HG03159 (cell line): ENCODE data around the gene PPP1R1B.
"Not testable (repeated sequence)": the region's sequence is repeated elsewhere in the genome, so short reads cannot be mapped to it uniquely, and the experiment has no call there.

Source experiments
- ATAC-seq: cut with Tn5 transposase; IDR thresholded peaks from one replicate; pipeline ENCODE4 v1.9.1; 2021; ENCODE audit warnings: mild to moderate bottlenecking, moderate library complexity; ENCODE audit not compliant: unreplicated experiment

Gene PPP1R1B

DNA sequence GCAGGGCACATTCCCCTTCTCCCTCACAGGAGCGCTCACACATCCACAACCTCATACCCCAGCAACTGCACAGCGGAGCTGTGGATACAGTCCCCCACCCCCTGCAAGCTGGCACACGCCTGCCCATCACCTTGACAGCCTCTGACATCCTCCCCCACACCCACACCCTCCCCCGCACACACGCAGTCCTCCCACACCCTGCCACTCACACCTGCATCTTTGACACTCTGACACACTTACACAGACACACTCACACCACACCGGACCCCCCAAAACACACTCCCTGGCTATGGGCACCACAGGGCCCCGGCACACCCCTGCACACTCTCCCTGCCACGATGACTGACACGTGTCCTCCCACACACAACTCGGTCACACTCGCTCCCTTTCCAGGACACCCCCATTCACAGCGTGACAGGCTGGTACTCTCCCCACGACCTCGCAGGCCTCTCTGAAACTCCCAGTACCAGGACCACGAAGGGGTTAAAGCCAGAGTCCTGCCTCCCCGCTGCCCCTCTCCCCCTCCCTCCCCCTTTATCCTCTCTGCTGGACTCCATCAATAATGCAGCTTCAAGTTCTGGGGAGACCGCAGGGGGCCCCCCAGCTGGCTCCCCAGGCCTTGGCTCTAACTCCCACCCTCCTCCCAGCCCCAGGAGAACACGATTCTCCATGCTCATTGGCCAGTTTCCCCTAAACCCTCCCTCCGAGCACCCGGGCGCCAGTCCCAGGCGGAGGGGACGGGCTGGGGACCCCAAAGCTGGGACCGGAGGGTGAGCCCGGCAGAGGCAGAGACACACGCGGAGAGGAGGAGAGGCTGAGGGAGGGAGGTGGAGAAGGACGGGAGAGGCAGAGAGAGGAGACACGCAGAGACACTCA is at the start of gene PPP1R1B:
PPP1R1B (plus strand) TSS at position 782 of the 876 bp plus-strand sequence. CDS start 441 bp downstream, outside the sequence.
- ATAC-seq, result no peak

GRCh38 chr17:39578272-39578671 is 48.5 kb upstream of the PPP1R1B start:
- ATAC-seq, result no peak

GRCh38 chr17:39579318-39580081 is 47.3 kb upstream of the PPP1R1B start:
- ATAC-seq, result no peak

DNA sequence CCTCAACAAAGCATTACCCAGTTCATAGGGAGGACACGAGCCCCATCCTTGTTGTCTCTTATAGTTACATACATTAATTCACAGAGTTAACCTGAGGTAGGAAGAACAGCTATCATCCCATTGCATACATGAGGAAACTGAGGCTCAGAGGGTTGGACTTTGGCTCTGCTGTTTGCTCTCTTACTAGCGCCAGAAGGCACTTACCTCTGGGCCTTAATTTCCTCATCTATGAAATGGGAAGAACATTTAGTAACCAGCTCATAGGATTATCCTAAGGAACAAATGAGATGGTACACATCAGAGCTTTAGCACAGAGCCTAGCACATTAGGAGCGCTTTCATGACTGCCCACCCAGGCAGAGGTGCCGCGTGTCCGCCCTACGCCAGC is 46.7 kb upstream of the PPP1R1B start:
- ATAC-seq, result no peak

GRCh38 chr17:39581071-39581758 is 45.5 kb upstream of the PPP1R1B start:
- no peak for ATAC-seq

- no peak for ATAC-seq
These were observed 45.0 kb upstream of the PPP1R1B start for GRCh38 chr17:39581759-39582085.

DNA sequence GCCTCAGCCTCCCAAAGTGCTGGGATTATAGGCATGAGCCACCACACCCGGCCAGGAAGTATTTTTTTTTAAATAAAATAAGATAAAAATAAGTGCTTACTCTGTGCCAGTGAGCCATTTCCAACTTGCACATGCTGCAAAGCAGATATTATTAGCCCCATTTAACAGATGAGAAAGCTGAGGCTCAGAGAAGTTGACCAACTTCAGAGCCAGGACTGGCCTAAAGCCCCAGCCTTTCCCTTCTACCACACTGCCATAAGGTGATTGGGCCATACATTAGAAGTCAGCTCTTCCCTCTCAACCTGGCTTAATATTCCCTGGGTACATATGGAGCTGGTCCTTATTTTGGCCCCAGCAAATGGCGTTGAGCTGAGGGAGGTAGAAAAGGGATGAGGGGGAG is 44.1 kb upstream of the PPP1R1B start:
- ATAC-seq, result no peak

- not testable (repeated sequence) for ATAC-seq
These were observed 36.6 kb upstream of the PPP1R1B start for GRCh38 chr17:39590180-39590579.

DNA sequence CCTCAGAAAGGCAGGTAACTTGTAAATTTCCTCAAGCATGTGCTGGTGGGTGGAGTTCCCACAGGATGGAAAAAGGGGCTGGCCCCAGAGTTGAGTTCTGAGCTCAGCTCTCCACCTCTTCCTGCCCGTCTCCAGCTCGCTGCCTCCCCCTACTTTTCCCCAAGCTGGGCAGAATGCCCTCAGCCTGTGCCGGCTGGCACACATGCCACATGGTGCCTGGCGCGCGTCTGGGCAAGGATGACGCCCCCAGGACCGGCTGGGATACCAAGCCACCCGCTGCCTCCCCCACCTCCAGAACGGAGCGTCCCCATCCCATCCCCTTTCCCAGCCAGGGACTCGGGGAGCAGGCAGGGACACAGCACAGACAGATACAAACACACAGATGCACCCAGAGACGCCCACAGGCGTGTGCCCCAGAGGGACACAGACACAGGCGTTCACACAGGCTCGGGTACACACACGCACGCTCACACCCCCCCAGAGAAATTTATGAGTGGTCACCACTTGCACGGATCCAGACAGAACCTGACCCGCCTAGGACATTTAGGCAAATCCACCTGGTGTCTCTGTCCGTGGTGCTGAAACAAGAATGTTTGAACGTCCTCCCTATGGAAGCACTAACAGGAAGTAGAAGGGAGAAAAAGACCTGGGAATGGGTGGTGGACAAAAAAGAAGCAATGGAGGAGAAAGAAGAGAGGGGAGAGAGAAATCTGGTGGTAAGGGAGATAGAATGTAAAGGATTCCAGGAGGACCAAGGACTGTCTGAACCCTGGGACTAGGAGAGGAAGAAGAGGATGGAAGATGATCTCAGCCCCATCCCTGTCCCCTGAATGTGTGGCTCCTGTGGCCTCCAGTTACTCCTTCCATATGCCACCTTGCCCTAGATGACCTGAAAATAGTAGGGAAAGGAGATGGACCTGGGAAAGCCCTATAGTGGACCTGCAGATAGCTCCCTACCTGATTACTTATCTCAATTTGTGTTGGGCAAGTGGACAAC is 34.5 kb upstream of the PPP1R1B start:
- ATAC-seq, result no peak

GRCh38 chr17:39593371-39593770 is 33.4 kb upstream of the PPP1R1B start:
- ATAC-seq, result no peak

DNA sequence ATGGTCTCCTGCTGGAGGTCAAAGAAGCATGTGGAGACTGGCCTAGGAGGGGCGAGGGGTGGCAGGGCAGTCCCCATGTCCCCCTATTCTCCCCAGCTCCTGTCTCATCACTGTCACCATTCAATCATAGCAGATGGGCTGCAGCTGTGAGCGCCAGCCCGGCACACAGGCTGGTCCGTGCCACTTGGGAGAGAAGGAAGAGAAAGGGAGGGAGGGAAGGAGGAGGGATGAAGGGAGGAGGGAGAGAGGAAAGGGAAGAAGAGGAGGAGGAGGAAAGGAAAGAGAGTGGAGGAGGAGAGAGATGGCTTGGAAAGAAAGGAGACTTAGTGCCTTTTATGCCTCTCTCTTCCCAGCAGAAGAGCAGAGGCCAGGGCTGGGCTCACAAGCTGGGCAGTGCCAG is 31.5 kb upstream of the PPP1R1B start:
- no peak for ATAC-seq

- no peak for ATAC-seq
These were observed 30.7 kb upstream of the PPP1R1B start for GRCh38 chr17:39595928-39596510.

DNA sequence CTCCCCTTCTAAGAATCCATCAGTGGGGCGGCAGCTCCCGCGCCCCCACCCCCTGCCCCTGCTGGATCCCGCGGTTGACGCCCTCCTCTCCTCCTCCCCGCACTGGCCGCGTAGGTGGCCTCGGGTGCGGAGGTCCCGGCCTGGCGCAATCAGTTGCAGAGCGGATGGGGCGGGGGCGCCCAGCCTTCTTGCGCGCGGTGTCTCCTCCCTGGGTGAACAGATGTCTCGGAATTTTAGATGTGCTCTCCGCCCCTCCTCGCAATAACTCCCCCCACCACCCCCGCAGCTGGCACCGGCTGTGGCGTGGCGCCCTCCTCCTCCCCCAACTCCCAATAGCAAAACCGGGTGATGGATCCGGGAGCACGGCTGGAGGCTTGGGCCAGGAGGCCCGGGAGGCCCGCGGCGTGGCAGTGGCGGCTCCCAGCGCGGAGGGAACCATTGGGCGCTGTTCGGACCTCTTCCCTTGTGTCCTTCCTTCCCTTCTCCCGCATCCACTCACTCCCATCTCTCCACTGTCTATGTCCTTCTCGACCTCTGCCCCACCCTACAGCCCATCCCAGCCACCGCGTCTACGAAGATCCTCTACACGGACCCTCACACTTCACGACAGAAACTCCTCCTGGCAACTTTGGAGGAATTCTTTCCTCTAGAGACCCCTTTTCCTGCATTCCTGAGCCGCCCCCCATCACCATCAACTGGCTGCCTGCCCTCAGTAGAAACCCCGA is 30.0 kb upstream of the PPP1R1B start:
- ATAC-seq, result no peak

GRCh38 chr17:39597372-39598046 is 29.2 kb upstream of the PPP1R1B start:
- no peak for ATAC-seq

- no peak for ATAC-seq
These were observed 28.7 kb upstream of the PPP1R1B start for GRCh38 chr17:39598047-39598481.

DNA sequence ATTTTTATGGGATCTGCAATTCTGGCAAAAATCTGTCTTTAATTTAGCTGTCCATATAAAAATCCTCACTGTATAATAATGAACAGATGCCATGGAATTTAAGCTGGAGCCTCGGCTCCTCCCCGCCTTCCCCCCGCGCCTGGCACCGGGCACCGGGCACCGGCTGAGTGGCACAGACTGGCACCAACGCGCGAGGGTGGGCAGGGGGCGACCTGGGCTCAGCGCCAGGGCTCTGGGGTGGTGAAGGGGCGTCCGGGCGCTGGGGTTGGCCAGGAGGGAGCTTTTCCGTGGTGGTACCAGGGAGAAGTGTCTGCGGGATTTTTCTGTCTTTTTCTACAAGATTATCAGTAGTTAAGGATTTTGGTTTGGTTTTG is 28.1 kb upstream of the PPP1R1B start:
- no peak for ATAC-seq

GRCh38 chr17:39599004-39599664 is 27.6 kb upstream of the PPP1R1B start:
- ATAC-seq, result no peak

GRCh38 chr17:39599665-39600231 is 27.0 kb upstream of the PPP1R1B start:
- ATAC-seq, result no peak
